Astrocyte of the hippocampus (primary cell): Measurements from ENCODE around the gene SPI1.
"Not testable (repeated sequence)": the region's sequence is repeated elsewhere in the genome, so short reads cannot be mapped to it uniquely, and the experiment has no call there.

Experiments
- DNase-seq: peaks from one replicate; pipeline ENCODE4 v3.0.0; 2011; ENCODE audit warnings: low read depth, low spot score

Gene SPI1

GRCh38 chr11:47326198-47326597, 52.1 kb downstream of the SPI1 start:
- DNase-seq, result no peak

- peak; percentile 25 for DNase-seq
These were observed 52.9 kb downstream of the SPI1 start for GRCh38 chr11:47325271-47326041.

GRCh38 chr11:47324520-47324919, 53.8 kb downstream of the SPI1 start:
- DNase-seq, result no peak

- no peak for DNase-seq
These were observed 60.2 kb downstream of the SPI1 start for GRCh38 chr11:47318166-47318565.

- DNase-seq, result no peak
These were observed 61.1 kb downstream of the SPI1 start for GRCh38 chr11:47317064-47317828.

GRCh38 chr11:47316501-47316900, 61.8 kb downstream of the SPI1 start:
- not testable (repeated sequence) for DNase-seq

- DNase-seq, result no peak
These were observed 63.4 kb downstream of the SPI1 start for GRCh38 chr11:47314992-47315391.

- DNase-seq, result no peak
These were observed 70.1 kb downstream of the SPI1 start for GRCh38 chr11:47308050-47308823.

GRCh38 chr11:47306484-47306844, 71.9 kb downstream of the SPI1 start:
- DNase-seq, result no peak

GRCh38 chr11:47305734-47306483, 72.4 kb downstream of the SPI1 start:
- peak; percentile 42 for DNase-seq
